GM23338 (cell line): Measurements from ENCODE around the gene TMEM169. TPM values are rescaled to one million over a fixed set of nuclear protein-coding genes. Genes with fewer than 3 reads are reported as not detected.

Source experiments
- ATAC-seq: fragments of 200-7000 bp; cut with Tn5 transposase; 3 replicates; pipeline ENCODE4 v1.9.1; 2020
- DNase-seq: peaks from one replicate; pipeline ENCODE4 v3.0.0-alpha.2; 2015; ENCODE audit warnings: low spot score
- H2AFZ ChIP-seq: fragments of 200-600 bp; sonication (generic); 2 replicates; pipeline ENCODE4 v1.8.0; 2016; ENCODE audit warnings: antibody characterized with exemption, mild to moderate bottlenecking, moderate library complexity
- H3F3A ChIP-seq: fragments of 200-600 bp; sonication (generic); replicated peaks from 2 replicates; pipeline ENCODE4 v1.8.0; 2017; ENCODE audit warnings: antibody characterized with exemption, mixed run types, low read depth
- H3K27ac ChIP-seq: fragments of 200-600 bp; sonication (generic); 2 replicates; pipeline ENCODE4 v1.6.1; 2016; ENCODE audit warnings: low read depth
- H3K27me3 ChIP-seq: fragments of 200-600 bp; sonication (generic); 2 replicates; pipeline ENCODE4 v1.8.0; 2016; ENCODE audit warnings: mild to moderate bottlenecking, mixed run types, moderate library complexity; ENCODE audit not compliant: insufficient read depth
- H3K36me3 ChIP-seq: fragments of 200-600 bp; sonication (generic); 2 replicates; pipeline ENCODE4 v1.8.0; 2016; ENCODE audit warnings: mild to moderate bottlenecking; ENCODE audit not compliant: insufficient read depth
- H3K4me1 ChIP-seq: fragments of 200-600 bp; sonication (generic); 2 replicates; pipeline ENCODE4 v1.8.0; 2016; ENCODE audit warnings: mild to moderate bottlenecking, moderate library complexity; ENCODE audit not compliant: insufficient read depth
- H3K4me2 ChIP-seq: fragments of 200-600 bp; sonication (generic); 2 replicates; pipeline ENCODE4 v1.7.1; 2017; ENCODE audit warnings: mixed run types
- H3K4me3 ChIP-seq: fragments of 200-600 bp; sonication (generic); 2 replicates; pipeline ENCODE4 v1.6.1; 2016; ENCODE audit warnings: mixed run types
- H3K79me2 ChIP-seq: fragments of 200-600 bp; sonication (generic); replicated peaks from 2 replicates; pipeline ENCODE4 v1.8.0; 2017; ENCODE audit warnings: mild to moderate bottlenecking; ENCODE audit not compliant: insufficient read depth
- H3K9me2 ChIP-seq: fragments of 200-600 bp; sonication (generic); 2 replicates; pipeline ENCODE4 v1.8.0; 2017; ENCODE audit not compliant: insufficient read depth
- H4K20me1 ChIP-seq: fragments of 200-600 bp; sonication (generic); replicated peaks from 2 replicates; pipeline ENCODE4 v1.8.0; 2017; ENCODE audit warnings: mild to moderate bottlenecking; ENCODE audit not compliant: insufficient read depth
- H3K27ac Mint-ChIP-seq: 2 replicates; pipeline ENCODE4 v1.8.0; 2020; ENCODE audit warnings: inconsistent platforms, mild to moderate bottlenecking, moderate library complexity, mixed read lengths
- H3K27me3 Mint-ChIP-seq: 3 replicates; pipeline ENCODE4 v1.8.0; 2022; ENCODE audit warnings: low read depth, mild to moderate bottlenecking, moderate library complexity, mixed read lengths, inconsistent platforms; ENCODE audit not compliant: insufficient read depth, poor library complexity
- H3K36me3 Mint-ChIP-seq: 3 replicates; pipeline ENCODE4 v1.8.0; 2021; ENCODE audit warnings: low read depth, mild to moderate bottlenecking, inconsistent platforms, moderate library complexity, mixed read lengths
- H3K4me1 Mint-ChIP-seq: 3 replicates; pipeline ENCODE4 v1.8.0; 2020; ENCODE audit warnings: mild to moderate bottlenecking, inconsistent platforms, mixed read lengths
- H3K4me3 Mint-ChIP-seq: 3 replicates; pipeline ENCODE4 v1.8.0; 2021; ENCODE audit warnings: moderate library complexity, mild to moderate bottlenecking, inconsistent platforms, mixed read lengths
- H3K9me3 Mint-ChIP-seq: 3 replicates; pipeline ENCODE4 v1.8.0; 2020; ENCODE audit warnings: moderate library complexity, mild to moderate bottlenecking, inconsistent platforms, mixed read lengths
- CREB1 ChIP-seq: fragments of 250-450 bp; sonication (Bioruptor Pico); IDR thresholded peaks from 2 replicates; pipeline ENCODE4 v1.5.0; 2020; ENCODE audit warnings: low read depth, mild to moderate bottlenecking, moderate library complexity
- CTCF ChIP-seq, 2 experiments: fragments of 200-600 bp in 1 of 2; sonication (generic) in 1 of 2; conservative IDR thresholded peaks; 2 replicates each; pipeline versions ENCODE4 v1.5.1 to v1.6.1; 2016 to 2017; ENCODE audit warnings: antibody characterized with exemption in 2 of 2, low read depth in 2 of 2, mild to moderate bottlenecking in 2 of 2, moderate library complexity in 1 of 2
- ETS1 ChIP-seq: IDR thresholded peaks from 2 replicates; pipeline ENCODE4 v1.6.1; 2016; ENCODE audit warnings: antibody characterized with exemption
- EZH2 ChIP-seq: fragments of 200-600 bp; sonication (generic); IDR thresholded peaks from one replicate; pipeline ENCODE4 v1.8.0; 2017; ENCODE audit warnings: antibody characterized with exemption, mild to moderate bottlenecking, low read depth; ENCODE audit not compliant: unreplicated experiment
- EZH2phosphoT487 ChIP-seq: fragments of 200-600 bp; sonication (generic); IDR thresholded peaks from one replicate; pipeline ENCODE4 v1.8.1; 2018; ENCODE audit warnings: antibody characterized with exemption; ENCODE audit not compliant: unreplicated experiment
- JUNB ChIP-seq: IDR thresholded peaks from one replicate; pipeline ENCODE4 v1.6.1; 2016; ENCODE audit warnings: antibody characterized with exemption; ENCODE audit not compliant: unreplicated experiment
- NANOG ChIP-seq: IDR thresholded peaks from 2 replicates; pipeline ENCODE4 v1.6.1; 2016; ENCODE audit warnings: antibody characterized with exemption, borderline replicate concordance
- POLR2AphosphoS5 ChIP-seq: IDR thresholded peaks from 2 replicates; pipeline ENCODE4 v1.6.1; 2016; ENCODE audit warnings: antibody characterized with exemption, low read depth
- REST ChIP-seq: IDR thresholded peaks from one replicate; pipeline ENCODE4 v1.6.1; 2018; ENCODE audit warnings: antibody characterized with exemption; ENCODE audit not compliant: unreplicated experiment
- STAT1 ChIP-seq: IDR thresholded peaks from one replicate; pipeline ENCODE4 v1.6.1; 2016; ENCODE audit warnings: antibody characterized with exemption; ENCODE audit not compliant: unreplicated experiment
- ZNF114 ChIP-seq: fragments of 250-450 bp; sonication (Bioruptor Pico); IDR thresholded peaks from 2 replicates; pipeline ENCODE4 v1.5.0; 2020; ENCODE audit warnings: mild to moderate bottlenecking, moderate library complexity
- ZNF331 ChIP-seq: fragments of 250-450 bp; sonication (Bioruptor Pico); IDR thresholded peaks from 2 replicates; pipeline ENCODE4 v1.5.0; 2020; ENCODE audit warnings: low read depth, mild to moderate bottlenecking, moderate library complexity
- ZNF462 ChIP-seq: fragments of 250-450 bp; sonication (Bioruptor Pico); IDR thresholded peaks from 2 replicates; pipeline ENCODE4 v1.5.0; 2020; ENCODE audit warnings: mild to moderate bottlenecking, moderate library complexity
- polyA plus RNA-seq: library from polyadenylated mRNA; unstranded; fragments of >200 nt; fragmentation: Nextera tagmentation; extraction: Ambion mirVana; gene quantifications from 2 replicates; pipeline ENCODE4 v1.2.1, GENCODE V29; 2016
- total RNA-seq: library from RNA; depleted of rRNA; stranded (reverse); fragments of >200 nt; shearing (Covaris generic); gene quantifications from 2 replicates; pipeline ENCODE4 v1.2.3, GENCODE V29; 2014

TMEM169 gene
- total and polyA plus RNA-seq, 2 experiments from 2014 or later: 1.4 to 3.9 TPM

- Mint-ChIP-seq H3K9me3 (no peaks in the 10 kb centered on the region; the same call in 2 of the 3 replicates), H3K4me3 (no peak overlapping the region), H3K27me3 (no peaks in the 10 kb centered on the region), H3K4me1 (peaks cover 5% of the 10 kb centered on the region), H3K27ac (no peak overlapping the region), H3K36me3 (no peaks in the 10 kb centered on the region)
- Histone ChIP-seq H3K4me3 (no peak overlapping the region), H3K9me2 (no peaks in the 10 kb centered on the region), H3K27me3 (no peaks in the 10 kb centered on the region), H3F3A (no peaks in the 10 kb centered on the region), H3K4me2 (no peak overlapping the region), H3K4me1 (no peaks in the 10 kb centered on the region), H4K20me1 (peaks cover 8% of the 10 kb centered on the region), H3K36me3 (0 out of 2 replicates have a peak, but pooled peaks cover 3% of the 10 kb centered on the region), H3K79me2 (no peaks in the 10 kb centered on the region; the same call in 1 of the 2 replicates), H3K27ac (no peak overlapping the region), H2AFZ (no peak overlapping the region)
- TF ChIP-seq EZH2phosphoT487 (no peak), EZH2 (no peak), ZNF331 (CRISPR knock-in tag) (no peak), ZNF462 (no peak), POLR2AphosphoS5 (no peak), NANOG (no peak), STAT1 (no peak), CREB1 (no peak), ZNF114 (CRISPR knock-in tag) (no peak), REST (no peak), ETS1 (no peak), JUNB (no peak), CTCF (conservative IDR thresholded peaks at IDR 0.05; ENCODE audit: low read depth in 2 of 2) (no peak)
- DNase-seq (no peak), ATAC-seq (no peak)
Observed at GRCh38 chr2:216071111-216071851, 10.4 kb upstream of the TMEM169 start.
